Measurements from ENCODE around the gene ACOT8.
"Not testable (repeated sequence)": the region's sequence is repeated elsewhere in the genome, so short reads cannot be mapped to it uniquely, and the experiment has no call there.

The ACOT8 gene

GRCh38 chr20:45851501-45851900, 5.7 kb downstream of the ACOT8 start:
- no peak for DNase-seq

- DNase-seq, result no peak
These were observed 6.3 kb downstream of the ACOT8 start for GRCh38 chr20:45850926-45851325.

- no peak for DNase-seq
These were observed 7.0 kb downstream of the ACOT8 start for GRCh38 chr20:45850238-45850637.

- DNase-seq, result no peak
These were observed 8.1 kb downstream of the ACOT8 start for GRCh38 chr20:45848969-45849582.

- DNase-seq, result no peak
These were observed 8.8 kb downstream of the ACOT8 start for GRCh38 chr20:45848421-45848820.

- no peak for DNase-seq
These were observed 11.7 kb downstream of the ACOT8 start for GRCh38 chr20:45845452-45845851.

- no peak for DNase-seq
These were observed 13.7 kb downstream of the ACOT8 start for GRCh38 chr20:45843506-45843905.

GRCh38 chr20:45842169-45842812, 14.9 kb downstream of the ACOT8 start:
- DNase-seq, result no peak

- no peak for DNase-seq
These were observed 15.6 kb downstream of the ACOT8 start for GRCh38 chr20:45841407-45842129.

GRCh38 chr20:45840700-45841198, 16.4 kb downstream of the ACOT8 start:
- no peak for DNase-seq

GRCh38 chr20:45836841-45837240, 20.4 kb downstream of the ACOT8 start:
- no peak for DNase-seq

GRCh38 chr20:45835825-45836224, 21.4 kb downstream of the ACOT8 start:
- no peak for DNase-seq

- DNase-seq, result no peak
These were observed 21.8 kb downstream of the ACOT8 start for GRCh38 chr20:45835329-45835765.

GRCh38 chr20:45834797-45835161, 22.4 kb downstream of the ACOT8 start:
- DNase-seq, result no peak

- DNase-seq, result no peak
These were observed 23.1 kb downstream of the ACOT8 start for GRCh38 chr20:45833883-45834796.

GRCh38 chr20:45833030-45833882, 23.9 kb downstream of the ACOT8 start, which contains the start of gene SNX21:
SNX21 (plus strand) TSS chr20:45833799; CDS start chr20:45833920, 121 bp downstream.
- DNase-seq, result no peak

GRCh38 chr20:45832619-45833018, 24.6 kb downstream of the ACOT8 start:
- no peak for DNase-seq

- DNase-seq, result not testable (repeated sequence)
These were observed 27.5 kb downstream of the ACOT8 start for GRCh38 chr20:45829673-45830106.

GRCh38 chr20:45828589-45828988, 28.6 kb downstream of the ACOT8 start:
- no peak for DNase-seq

GRCh38 chr20:45827712-45828111, 29.5 kb downstream of the ACOT8 start:
- no peak for DNase-seq

GRCh38 chr20:45827030-45827652, 30.1 kb downstream of the ACOT8 start, which contains the start of gene TNNC2:
TNNC2 (minus strand) TSS chr20:45827312; CDS start chr20:45827248, 64 bp downstream.
- DNase-seq, result no peak

All from effector CD8-positive, alpha-beta T cell (primary cell).